ENCODE measurements around the gene STXBP1. TPM values are rescaled to one million over a fixed set of nuclear protein-coding genes. Genes with fewer than 3 reads are reported as not detected.

STXBP1 gene
- total and polyA plus RNA-seq, 4 donors = 19.2 to 65.8 (median 46.7) TPM

DNA sequence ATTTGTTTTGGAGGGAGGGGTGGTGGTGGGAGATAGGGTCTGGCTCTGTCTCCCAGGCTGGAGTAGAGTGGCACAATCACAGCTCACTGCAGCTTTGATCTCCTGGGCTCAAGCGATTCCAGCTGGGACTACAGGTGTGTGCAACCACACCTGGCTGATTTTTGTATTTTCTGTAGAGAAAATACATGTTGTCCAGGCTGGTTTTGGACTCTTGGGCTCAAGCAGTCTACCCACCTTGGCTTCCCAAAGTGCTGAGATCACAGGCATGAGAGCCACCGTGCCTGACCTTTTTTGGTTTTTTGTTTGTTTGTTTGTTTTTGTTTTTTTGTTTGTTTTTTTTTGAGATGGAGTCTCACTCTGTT, 15.4 kb downstream of the STXBP1 start:
- Histone ChIP-seq H3K4me1 (ENCODE audit: control insufficient read depth in 5 of 5, insufficient read depth in 5 of 5, low read length in 5 of 5) (peaks cover 5 to 10% (median 7%) of the 10 kb centered on the region in 5 donors), H3K4me3 (no peak overlapping the region), H3K9ac (ENCODE audit: insufficient read depth in 1 of 2, low read length in 2 of 2) (no peak overlapping the region), H3K36me3 (ENCODE audit: control insufficient read depth in 4 of 4, insufficient read depth in 4 of 4, low read length in 4 of 4) (no peaks in the 10 kb centered on the region), H3K27me3 (ENCODE audit: control insufficient read depth in 3 of 3, insufficient read depth in 3 of 3, low read length in 2 of 3) (no peaks in the 10 kb centered on the region), H3K9me3 (ENCODE audit: control insufficient read depth in 4 of 4, insufficient read depth in 3 of 4, low read length in 3 of 4) (no peaks in the 10 kb centered on the region), H3K27ac (ENCODE audit: low read depth in 1 of 2, low read length in 1 of 2) (no peak overlapping the region)
- no peak for DNase-seq
- ATAC-seq (ENCODE audit: insufficient read depth, low FRiP score) = no peak
- TF ChIP-seq, protein P1, sequence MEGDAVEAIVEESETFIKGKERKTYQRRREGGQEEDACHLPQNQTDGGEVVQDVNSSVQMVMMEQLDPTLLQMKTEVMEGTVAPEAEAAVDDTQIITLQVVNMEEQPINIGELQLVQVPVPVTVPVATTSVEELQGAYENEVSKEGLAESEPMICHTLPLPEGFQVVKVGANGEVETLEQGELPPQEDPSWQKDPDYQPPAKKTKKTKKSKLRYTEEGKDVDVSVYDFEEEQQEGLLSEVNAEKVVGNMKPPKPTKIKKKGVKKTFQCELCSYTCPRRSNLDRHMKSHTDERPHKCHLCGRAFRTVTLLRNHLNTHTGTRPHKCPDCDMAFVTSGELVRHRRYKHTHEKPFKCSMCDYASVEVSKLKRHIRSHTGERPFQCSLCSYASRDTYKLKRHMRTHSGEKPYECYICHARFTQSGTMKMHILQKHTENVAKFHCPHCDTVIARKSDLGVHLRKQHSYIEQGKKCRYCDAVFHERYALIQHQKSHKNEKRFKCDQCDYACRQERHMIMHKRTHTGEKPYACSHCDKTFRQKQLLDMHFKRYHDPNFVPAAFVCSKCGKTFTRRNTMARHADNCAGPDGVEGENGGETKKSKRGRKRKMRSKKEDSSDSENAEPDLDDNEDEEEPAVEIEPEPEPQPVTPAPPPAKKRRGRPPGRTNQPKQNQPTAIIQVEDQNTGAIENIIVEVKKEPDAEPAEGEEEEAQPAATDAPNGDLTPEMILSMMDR (IDR thresholded peaks at IDR 0.05; ENCODE audit: control extremely low read depth, extremely low read depth) = no peak
- 86 to 87% methylated on average over 2 of the region's 2 CpGs for WGBS, 2 donors

DNA sequence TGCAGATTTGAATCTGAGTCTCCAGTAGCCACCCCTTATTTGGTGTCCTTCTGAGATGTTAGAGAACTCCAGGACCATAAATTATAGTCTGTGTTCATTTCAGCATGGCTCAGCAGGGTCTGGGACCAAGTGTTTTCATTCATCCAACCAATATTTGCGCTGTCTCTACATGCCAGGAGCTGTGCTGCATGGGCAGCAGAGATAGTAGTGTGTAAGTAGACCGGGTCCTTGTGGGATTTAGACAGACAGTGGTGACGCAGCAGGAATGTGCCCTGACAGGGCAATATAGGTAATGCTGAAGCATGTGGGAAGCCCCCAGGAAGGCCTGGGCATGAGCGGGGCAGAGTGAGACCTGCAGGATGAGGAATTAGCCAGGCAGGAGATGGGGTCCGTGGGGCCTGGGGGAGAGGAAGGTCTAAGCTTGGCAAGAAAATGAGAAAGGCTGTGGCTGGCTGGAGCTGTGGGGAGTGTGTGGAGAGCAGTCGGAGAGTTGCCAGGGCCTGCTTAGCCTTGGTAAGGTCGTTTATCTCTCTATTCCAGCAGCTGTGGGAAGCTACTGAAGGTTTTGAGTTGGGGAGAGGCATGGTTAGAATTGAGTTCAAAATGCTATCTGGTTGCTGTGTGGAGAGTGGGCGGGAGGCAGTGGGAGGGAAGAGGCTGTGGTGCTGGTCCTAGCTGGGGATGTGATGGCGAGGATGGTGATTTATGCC, 16.8 kb downstream of the STXBP1 start:
- no peak for ATAC-seq (ENCODE audit: insufficient read depth, low FRiP score)
- 77 to 78% methylated on average over 9 of the region's 9 CpGs for WGBS, 2 donors
- H3K27ac ChIP-seq (ENCODE audit: low read depth in 1 of 2, low read length in 1 of 2) = no peak overlapping the region
- peaks cover 5 to 14% (median 10%) of the 10 kb centered on the region in 5 donors for H3K4me1 ChIP-seq (ENCODE audit: control insufficient read depth in 5 of 5, insufficient read depth in 5 of 5, low read length in 5 of 5)
- H3K9ac ChIP-seq (ENCODE audit: insufficient read depth in 1 of 2, low read length in 2 of 2) = no peak overlapping the region
- no peaks in the 10 kb centered on the region for H3K9me3 ChIP-seq (ENCODE audit: control insufficient read depth in 4 of 4, insufficient read depth in 3 of 4, low read length in 3 of 4)
- TF ChIP-seq, protein P1 (IDR thresholded peaks at IDR 0.05; ENCODE audit: control extremely low read depth, extremely low read depth) = no peak
- H3K4me3 ChIP-seq = no peak overlapping the region
- no peaks in the 10 kb centered on the region for H3K27me3 ChIP-seq (ENCODE audit: control insufficient read depth in 3 of 3, insufficient read depth in 3 of 3, low read length in 2 of 3)
- DNase-seq = peak in 2 of 3 donors; percentile 50 to 68
- no peaks in the 10 kb centered on the region for H3K36me3 ChIP-seq (ENCODE audit: control insufficient read depth in 4 of 4, insufficient read depth in 4 of 4, low read length in 4 of 4)

DNA sequence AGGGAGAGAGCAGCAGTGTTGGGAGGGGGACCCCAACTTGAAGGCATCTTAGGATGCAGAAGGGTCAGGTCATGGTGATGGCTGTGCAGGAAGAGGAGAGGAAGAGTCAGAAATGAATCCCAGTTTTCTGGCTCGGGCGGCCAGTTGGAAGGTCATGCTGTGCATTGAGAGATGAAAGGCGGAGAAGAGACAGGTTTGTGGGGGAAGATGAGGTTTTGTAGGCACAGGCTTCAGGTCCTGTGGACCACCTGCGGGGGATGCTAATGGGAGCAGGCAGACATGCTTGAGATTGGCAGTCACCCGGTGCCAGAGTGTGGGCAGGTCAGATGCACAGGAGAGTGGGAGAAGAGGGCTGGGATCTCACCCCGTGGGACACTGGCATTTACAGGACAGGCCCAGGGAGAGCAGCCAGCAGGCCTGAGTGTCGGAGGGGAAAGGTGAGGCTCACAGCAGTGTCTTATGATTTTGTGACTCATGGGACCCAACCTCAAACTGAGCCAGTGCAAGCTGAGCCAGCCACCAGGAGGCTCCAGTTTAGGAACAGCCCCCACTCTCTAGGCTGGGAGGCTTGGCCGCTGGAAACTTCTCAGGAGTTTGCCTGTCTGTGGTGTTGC, 17.5 kb downstream of the STXBP1 start:
- peaks cover 5 to 15% (median 10%) of the 10 kb centered on the region in 5 donors for H3K4me1 ChIP-seq (ENCODE audit: control insufficient read depth in 5 of 5, insufficient read depth in 5 of 5, low read length in 5 of 5)
- H3K9me3 ChIP-seq (ENCODE audit: control insufficient read depth in 4 of 4, insufficient read depth in 3 of 4, low read length in 3 of 4) = no peaks in the 10 kb centered on the region
- no peak overlapping the region for H3K27ac ChIP-seq (ENCODE audit: low read depth in 1 of 2, low read length in 1 of 2)
- ATAC-seq (ENCODE audit: insufficient read depth, low FRiP score) (no peak), DNase-seq (no peak)
- H3K4me3 ChIP-seq = no peak overlapping the region
- H3K36me3 ChIP-seq (ENCODE audit: control insufficient read depth in 4 of 4, insufficient read depth in 4 of 4, low read length in 4 of 4) = no peaks in the 10 kb centered on the region
- TF ChIP-seq, protein P1 (IDR thresholded peaks at IDR 0.05; ENCODE audit: control extremely low read depth, extremely low read depth) = no peak
- no peak overlapping the region for H3K9ac ChIP-seq (ENCODE audit: insufficient read depth in 1 of 2, low read length in 2 of 2)
- WGBS, 2 donors = 87 to 93% methylated on average over 8 of the region's 8 CpGs
- H3K27me3 ChIP-seq (ENCODE audit: control insufficient read depth in 3 of 3, insufficient read depth in 3 of 3, low read length in 2 of 3) = no peaks in the 10 kb centered on the region
